ENCODE data around the gene KAZN. TPM values are rescaled to one million over a fixed set of nuclear protein-coding genes. Genes with fewer than 3 reads are reported as not detected.

KAZN gene
- total and polyA plus RNA-seq, 2 of the 8 experiments (the other 6 are each of a cell fraction or from before 2014, with no cell fraction given), result 3.7 to 11.8 TPM

GRCh38 chr1:15096293-15096692 lies 497.8 kb downstream of the KAZN start (continued):
- TF ChIP-seq HDAC2 (IDR thresholded peaks at IDR 0.05; ENCODE audit: borderline replicate concordance in 1 of 2, low read depth in 2 of 2, low read length in 2 of 2), result no peak
- TF ChIP-seq RXRA (IDR thresholded peaks at IDR 0.05; ENCODE audit: insufficient read depth, low read depth, low read length), result no peak
- no peak for TF ChIP-seq EP300 (IDR thresholded peaks at IDR 0.05; ENCODE audit: borderline replicate concordance in 1 of 2, low read depth in 2 of 2, low read length in 2 of 2)
